Left renal pelvis (tissue), 4 donors: ENCODE results near the gene BCAR3. TPM values are rescaled to one million over a fixed set of nuclear protein-coding genes. Genes with fewer than 3 reads are reported as not detected.

ENCODE experiments used
- DNase-seq, 4 donors: peaks; one replicate each; pipeline ENCODE4 v3.0.0-alpha.2; 2013; ENCODE audit warnings: low read depth in 4 of 4, low spot score in 3 of 4
- polyA plus RNA-seq, 4 donors: library from polyadenylated mRNA; unstranded; fragments of 120-200 nt; gene quantifications; one replicate each; pipeline ENCODE4 v1.2.1, GENCODE V29; 2013; ENCODE audit not compliant: insufficient read length in 4 of 4

BCAR3 gene
- 10 to 100 TPM; 10.5 to 30.3 (median 23.6) TPM for polyA plus RNA-seq

DNA sequence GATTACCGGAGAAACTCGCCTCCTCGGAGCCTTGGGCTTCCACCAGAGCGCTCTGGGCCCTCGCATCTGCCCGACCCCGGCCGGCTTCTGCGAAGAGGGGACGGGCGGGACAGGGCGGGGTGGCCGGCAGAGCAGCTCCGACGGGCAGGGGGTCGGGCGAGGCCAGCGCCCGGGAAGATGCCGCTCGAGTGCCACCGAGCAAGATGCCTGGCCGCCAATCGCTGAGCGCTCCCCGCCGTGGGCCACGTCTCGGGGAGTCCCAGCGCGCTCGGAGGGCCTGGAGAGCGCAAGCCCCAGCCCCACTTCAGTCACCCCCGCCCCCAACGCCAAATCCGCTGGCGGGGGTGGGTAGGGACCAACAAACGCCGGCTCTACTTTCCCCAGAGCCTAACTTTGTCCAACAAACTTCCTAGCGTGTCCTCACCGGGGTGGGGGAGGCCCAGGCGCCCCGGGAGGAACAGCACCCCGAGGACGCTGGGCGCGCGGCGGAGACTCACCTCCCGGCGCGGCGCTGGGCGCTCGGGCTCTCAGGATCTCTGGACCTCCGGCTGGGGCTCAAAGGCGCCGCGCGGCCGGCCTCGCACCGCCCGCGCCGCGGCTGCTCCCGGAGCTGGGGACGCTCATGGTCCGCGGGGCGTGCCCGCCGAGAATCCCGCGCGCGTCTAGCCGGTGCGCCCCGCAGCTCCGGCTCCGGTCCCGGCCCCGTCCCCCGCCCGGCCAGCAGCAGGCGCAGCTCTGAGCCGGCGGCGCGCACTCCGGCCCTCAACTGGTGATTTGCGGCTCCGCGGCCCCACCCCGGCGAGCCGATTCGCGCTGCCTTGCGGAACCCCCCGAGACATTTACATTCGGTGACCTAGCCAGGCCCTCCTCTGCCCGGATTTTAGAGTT lies at the start of gene BCAR3:
Gene BCAR3, minus strand, starts transcription at position 737 of the 888 bp plus-strand sequence. CDS start 6,907 bp downstream, outside the sequence.
- no peak for DNase-seq

DNA sequence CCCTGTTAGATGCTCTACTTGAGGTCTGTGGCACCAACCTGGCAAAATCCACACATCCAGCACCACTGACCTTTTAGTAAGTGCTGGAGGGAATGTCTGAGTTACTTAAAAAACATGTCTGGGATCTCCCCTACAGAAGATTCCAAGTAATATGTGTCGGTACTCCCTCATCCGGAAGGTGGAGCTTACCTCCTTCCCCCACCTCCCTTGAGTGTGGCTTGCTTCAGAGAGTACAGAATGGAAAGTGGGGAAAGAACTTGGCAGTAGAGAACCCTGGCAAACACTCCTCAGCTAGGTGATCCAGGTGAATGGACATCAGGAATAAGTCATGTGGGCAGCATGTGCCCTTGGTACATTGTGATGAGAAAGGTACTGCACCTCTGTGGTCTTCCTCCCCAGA lies 49.0 kb upstream of the BCAR3 start:
- DNase-seq = no peak

DNA sequence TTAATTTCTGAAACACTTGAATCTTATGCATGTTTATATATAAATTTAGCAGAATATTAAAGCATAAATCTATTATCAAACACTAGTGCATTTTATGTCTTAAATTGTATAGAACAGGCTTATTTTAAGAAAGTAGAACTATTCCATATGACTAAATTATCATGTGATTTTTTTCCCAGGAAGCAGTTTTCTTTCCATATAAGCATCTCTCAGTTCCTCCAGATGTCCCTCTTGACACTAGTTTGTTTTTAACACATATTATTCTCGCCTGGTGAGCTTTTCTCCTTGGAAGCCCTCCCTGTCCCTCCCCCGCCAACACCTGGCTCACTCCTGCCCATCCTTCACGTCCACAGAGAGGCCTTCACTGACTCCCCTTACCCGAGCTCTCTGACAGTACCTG lies 48.3 kb upstream of the BCAR3 start:
- DNase-seq = no peak

DNA sequence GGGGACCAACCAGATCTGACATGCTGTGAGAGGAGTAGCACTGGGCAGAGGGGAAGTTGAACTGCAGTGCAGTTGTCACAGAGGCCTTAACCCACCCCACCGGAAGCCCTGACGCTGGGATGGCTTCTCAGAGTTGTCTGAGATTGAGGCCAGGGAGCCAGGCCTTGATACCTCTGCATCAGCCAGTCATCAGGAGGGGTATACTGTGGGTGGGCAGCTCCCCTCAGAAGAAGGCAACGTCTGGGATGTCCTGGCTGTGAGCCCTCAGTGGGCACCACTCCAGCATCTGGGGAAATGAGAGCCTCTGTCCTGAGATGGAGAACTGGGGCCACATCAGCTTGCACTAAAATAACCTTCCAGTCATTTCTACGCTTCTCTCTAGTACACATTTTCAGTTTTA lies 47.9 kb upstream of the BCAR3 start:
- DNase-seq = no peak

DNA sequence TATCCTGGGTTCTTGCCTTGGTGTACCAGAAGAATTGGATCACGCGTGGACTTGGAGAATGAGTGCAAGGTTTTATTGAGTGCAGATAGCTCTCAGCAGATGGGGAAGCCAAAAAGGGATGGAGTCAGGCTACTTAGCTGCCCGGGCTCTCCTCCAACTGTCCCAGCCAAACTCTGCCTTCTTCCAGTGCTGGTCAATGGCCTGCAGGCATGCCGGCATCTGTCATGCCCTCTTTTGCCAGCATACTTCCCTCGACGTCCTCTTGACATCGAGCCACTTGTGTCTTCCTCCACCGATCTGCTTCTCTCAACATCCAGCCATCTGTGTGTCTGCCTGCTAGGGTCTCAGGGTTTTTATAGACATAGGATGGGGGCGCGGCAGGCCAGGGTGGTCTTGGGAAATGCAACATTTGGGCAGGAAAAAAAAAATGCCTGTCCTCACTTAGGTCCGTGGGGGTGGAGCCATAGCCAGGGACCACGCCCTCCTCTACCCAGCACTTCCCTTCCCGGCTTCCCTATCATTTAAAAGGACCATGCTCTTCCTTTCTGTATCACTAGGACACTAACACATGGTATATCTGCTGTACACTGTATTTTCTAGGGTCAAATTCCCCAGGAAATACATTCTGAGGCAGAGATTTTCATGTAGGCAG lies 47.0 kb upstream of the BCAR3 start:
- DNase-seq = no peak

DNA sequence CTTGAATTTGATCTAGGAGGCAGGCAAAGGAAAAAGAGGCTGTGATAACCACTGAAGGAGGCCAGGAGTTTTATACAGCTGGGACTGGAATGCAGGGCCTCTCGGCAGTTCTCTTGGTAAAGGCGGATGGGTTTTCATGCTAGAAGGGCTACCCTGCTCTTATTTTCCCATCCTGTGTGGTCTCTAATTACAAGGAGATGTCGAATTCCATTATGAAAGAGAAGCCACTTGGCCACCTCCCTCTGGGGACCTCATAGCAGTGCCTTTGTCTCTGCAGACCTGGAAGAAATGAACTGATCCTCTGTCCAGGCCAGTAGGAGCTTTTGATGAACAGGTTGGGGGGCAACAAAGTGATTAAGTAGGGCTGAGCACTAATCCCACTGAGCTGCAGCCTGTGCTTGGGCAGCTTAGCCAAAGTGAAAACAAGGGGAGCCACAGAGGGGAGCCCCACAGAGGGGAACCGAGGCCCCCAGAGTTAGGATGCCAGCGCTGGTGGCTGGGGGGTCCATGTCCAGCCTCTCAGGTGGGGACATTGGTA lies 42.2 kb upstream of the BCAR3 start:
- DNase-seq = no peak

DNA sequence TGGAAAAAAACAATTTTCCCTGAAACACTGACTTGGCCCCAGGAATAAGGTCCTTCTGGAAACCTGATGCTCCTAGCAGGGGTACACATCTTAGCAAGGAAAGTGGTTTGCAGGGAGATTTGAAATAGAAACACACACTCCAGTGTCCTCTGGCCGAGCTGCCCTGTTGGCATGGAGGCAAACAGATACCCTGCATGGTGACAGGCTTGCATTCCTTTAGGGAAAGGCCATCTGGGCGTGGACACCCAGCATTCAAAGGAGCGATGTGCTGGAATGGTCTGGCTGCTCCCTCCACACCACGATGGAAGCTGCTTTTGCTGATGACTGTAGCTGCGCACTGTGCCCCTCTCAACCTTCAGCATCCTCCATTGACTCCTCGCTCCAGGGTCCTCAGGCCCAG lies 41.5 kb upstream of the BCAR3 start:
- no peak for DNase-seq

DNA sequence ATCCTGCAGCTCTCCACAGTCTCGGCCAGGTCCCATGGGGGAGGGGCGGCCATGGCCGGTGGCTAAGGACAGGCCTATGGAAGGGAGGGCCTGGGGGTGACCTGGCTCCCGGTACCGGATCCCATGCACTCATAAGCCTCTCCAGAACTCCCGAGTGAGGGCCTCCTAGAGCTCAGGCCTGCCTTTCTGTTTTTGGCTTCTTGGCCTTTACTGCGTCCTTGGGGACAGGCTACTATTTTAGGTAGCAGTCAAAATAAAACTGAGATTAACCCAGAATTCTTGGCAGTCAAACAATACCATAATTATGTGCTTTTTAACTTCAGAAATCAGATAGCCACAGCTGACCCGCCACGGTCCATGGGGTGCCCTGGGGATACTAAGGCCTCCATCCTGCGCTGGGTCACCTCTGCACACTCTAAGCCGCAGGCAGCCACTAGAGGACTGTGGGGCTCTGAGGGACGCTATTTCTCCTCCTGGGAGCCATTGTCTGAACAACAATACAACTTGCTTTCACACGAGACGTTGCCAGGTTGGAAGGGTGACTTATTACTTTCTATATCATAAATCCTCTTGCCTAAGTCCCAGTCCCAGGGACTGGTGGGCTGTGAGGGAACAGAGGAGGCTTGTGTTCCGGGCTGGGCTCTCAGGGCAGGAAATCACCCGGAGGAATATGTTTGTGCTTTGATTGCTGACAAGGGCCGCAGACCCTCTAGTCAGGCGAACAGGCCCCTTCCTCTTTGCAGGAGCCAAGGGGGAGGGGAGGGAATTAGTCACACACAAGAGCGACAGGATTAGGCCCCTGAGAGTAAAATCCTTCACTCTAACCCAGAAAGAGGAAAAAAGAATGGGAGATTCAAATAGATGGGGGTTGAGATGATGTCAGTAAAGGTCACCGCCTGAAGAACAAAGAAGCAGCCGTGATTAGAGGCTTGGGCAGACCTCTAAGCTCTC lies 40.7 kb upstream of the BCAR3 start:
- peak in 1 of 4 donors; percentile 47 for DNase-seq

DNA sequence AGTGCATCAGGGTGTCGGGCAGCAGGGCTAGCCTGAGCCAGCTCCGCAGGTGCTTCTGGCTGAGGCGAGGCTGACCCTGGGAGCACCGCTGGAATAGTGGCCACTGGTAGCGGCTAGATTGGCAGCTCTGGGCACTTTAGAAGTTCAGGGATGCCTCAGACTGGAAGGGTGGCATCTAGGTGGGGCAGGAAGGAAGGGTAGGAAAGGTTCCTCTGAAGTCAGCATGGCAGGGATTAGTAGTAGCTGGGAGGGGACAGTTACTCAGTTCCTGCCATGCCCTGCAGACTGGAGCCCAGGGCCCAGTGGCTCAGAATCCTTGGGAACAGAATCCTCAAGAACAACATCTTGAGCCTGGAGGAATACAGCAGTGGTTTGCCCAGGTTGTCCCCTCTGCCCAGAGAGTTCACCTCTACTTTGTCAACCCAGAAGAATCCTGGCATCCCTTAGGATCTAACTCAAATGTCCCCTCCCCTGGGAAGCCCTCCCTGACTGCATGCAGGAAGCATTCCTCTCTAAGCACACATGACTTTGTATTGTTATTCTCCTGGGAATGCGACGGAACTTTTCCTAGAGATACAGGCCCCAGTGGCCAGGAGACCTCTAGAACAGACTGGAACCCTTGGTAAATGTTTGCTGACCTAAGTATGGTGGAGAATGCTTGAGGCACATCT lies 39.5 kb upstream of the BCAR3 start:
- no peak for DNase-seq

DNA sequence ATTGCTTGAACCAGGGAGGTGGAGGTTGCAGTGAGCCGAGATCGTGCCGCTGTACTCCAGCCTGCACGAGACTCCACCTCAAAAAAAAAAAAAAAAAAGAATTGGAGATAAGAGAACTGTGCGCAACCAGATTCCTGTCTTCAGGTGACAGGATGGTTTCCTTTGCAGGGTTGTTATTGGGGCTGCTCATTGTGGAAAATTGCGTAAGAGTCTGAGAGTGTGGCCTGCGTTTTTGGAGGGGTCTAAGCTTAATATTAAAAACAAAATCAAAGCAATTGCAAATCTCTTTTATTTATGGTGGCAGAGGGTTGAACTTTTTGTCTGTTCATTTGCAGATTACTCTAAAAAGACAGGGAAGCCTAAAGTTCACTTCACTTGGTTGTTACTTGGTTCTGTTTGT lies 36.0 kb upstream of the BCAR3 start:
- DNase-seq = no peak

DNA sequence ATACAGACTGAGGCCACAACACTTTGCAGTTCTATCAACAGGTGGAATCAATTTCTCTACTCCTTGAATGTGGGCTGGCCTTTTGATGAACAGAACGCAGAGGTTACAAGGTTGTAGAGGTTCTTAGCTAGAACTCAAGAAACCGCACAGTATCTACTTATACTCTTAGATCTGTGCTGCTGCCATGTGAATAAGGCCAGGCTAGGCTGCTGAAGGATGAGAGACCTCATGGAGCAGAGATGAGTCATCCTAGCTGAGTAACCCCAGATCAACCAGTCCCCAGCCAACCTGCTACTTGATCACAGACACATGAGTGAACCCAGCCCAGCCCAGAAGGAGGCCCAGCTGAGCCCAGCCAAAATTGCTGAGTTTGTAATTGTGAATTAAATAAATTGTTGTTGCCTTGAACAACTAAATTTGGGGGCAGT lies 35.3 kb upstream of the BCAR3 start:
- DNase-seq = no peak

DNA sequence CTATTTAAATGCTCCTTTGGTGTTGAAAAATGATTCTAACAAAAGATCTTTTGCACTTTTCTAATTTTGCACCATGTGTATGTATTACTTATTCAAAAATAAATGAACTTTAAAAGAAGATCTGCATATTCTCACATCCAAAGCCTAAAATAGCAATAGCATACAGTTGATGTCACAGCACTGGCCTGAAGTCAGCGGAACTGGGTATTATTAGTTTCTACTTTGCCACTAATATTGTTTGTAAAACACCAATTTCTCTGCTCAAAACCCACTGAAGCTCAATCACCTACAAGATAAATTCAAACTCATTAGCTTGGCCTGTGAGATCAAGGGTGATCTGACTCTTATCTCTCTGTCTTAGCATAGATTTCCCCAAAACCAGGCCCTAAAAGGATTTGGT lies 34.5 kb upstream of the BCAR3 start:
- DNase-seq = no peak

DNA sequence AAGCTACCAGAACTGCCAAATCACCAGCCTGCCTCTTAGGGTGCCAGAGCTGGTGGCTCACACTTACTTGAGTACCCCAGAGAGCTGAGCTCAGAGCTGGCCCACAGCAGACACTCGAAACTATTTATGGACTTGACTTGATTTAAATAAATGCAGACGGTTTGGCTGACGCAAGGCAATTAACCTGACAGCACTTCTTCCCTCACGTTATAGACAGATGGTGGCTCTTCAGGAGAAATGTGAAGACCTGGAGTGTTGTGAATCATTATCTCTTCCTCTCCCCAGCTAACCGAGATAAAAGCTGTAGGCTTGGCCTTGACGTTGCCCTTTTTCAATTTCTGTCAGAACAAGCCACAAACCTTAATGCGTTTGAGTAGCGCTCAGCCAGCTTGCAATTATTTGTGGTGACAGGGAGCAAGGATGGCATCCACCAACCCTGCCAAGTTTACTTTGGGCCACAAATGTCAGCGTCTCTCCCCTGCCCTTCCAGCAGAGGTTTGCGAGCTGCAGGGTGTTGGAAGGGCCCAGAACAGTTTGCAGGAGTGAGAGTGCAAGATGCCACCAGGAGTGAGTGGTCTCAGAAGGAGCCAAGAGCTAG lies 34.0 kb upstream of the BCAR3 start:
- no peak for DNase-seq

DNA sequence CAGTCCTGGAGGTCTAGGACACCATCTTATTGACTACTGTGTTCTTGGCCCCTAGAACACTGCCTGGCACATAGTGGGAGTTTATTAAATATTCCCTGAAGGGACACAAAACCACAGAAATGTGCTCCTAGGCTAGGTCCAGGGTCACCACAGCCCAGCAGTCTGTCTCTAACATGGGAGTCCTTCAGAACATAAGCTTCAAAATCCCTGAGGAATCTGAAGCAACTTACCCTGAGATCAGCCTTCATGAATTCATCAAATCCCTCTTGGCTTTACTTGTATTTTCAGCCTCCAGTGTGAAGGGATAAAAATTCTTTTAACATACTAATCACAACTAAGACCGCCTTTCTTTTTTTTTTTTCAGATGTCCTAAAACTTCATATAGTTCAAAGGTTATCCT lies 32.7 kb upstream of the BCAR3 start:
- no peak for DNase-seq

DNA sequence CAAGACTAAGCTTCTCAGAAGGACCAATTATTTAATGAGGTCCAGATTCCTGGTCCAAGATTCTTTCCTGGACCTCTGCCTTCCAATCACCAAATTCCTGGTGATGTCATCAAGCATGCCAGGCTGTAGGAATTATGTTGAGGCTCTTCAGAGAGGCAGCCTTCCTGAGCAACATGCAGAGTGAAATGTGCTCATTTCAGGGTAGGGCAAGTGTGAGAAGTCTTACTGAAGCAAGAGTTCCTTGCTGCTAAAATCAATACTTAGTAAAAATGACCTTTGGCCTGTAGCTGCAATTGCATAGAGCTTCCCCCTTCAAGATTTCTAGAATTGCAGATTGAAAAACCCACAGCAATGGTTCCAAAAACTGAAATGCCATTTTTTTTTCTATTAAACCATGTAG lies 31.7 kb upstream of the BCAR3 start:
- no peak for DNase-seq

DNA sequence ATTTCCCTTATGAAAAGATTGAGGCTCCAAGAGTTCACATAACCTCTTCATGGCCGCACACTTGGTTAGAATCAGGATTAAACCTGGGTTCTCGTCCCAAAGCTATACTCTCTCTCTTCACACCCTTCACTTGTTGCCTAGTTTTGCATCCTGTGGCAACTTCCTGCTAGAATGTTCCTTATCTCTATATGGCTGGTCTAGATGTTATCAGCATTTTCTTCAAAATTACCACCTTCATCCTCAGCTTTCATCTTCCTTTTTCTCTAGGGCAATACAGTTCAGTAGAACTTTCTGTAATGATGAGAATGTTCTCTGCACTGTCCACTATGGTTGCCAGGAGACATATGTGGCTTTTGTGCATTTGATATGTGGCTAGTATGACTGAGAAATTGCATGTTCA lies 31.1 kb upstream of the BCAR3 start:
- DNase-seq = no peak

DNA sequence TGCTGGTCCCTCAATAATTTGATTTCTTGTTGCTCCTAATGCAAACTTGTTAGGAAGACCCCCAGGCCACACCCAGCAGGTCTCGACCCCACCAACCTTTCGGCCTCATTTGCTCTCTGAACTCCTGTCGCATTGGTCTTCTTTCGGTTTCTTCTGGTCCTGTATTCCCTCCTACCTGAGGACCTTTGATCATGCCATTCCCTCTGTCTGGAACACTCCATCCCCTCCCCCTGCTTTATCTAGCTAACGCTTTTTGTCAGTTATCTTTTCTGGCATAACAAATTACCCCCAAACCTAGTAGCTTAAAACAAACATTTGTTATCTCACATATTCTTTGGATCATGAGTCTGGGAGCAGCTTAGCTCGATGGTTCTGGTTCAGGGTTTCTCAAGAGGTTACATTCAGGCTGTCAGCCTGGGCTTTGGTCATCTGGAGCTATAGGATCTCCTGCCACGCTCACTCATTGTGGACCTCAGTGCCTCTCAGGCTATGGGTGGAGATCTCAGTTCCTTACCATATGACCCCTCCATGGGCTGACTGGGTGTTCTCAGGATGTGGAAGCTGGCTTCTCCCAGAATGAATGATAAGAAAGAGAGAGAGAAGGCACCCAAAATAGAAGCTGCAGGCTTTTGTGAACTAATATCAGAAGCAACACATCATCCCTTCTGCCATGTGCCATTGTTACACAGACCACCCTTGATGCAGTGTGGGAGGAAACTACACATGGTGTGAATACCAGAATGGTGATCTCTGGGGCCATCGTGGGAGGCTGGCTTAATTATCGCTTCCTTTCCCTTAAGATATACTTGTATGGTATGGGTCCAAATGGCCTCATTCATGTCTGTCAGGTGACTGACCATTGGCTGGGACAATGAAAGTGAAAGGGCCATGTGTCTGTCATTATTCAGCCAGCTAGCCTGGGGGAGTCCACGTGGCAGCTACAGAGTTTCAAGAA lies 29.1 kb upstream of the BCAR3 start:
- no peak for DNase-seq

DNA sequence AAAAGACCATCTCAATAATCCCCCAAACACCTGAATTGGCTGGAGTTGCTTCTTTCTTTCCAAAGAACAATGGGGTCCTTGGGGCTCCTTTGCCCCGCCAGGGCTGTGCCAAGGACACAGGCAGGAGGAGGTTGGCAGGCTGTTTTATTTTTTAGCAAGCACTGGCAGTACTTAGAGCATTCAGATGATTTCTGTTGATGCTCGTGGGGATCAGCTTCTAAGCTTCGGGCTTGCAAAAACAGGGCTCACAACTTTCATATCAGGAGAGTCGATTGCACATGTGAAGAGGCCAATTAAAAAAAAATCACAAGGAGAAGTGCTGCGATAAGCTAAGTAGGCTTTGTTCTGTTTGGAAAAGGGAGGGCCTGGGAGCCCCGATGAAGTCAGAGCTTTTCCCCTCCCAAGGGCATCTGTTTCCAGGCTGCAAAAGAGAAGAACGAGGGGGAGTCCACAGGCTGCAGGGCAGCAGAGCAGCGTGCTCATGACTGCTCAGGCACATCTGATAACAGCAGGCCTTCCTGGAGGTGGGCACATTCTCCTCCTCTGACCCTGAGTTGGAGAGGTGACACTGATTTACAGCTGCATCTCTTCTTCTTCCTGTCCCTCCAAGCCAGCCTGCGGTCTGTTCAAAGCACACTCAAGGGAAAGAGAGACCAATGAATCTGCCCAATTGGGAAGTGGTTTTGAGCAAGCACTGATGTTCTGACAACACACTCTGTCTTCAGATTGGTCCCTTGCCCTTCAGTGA lies 27.3 kb upstream of the BCAR3 start:
- DNase-seq = peak in 2 of 4 donors; percentile 53 to 76
